A549 (cell line): ENCODE results near the gene SLC26A9. TPM values are rescaled to one million over a fixed set of nuclear protein-coding genes. Genes with fewer than 3 reads are reported as not detected.

Experiments
- ATAC-seq, 2 experiments: fragments of 200-7000 bp in 1 of 2; fragments of >200 bp in 1 of 2; cut with Nextera tagmentation in 1 of 2; cut with Tn5 transposase in 1 of 2; 3 replicates each; pipeline versions ENCODE4 v1.8.0 to v1.9.1; 2018 to 2020; ENCODE audit warnings: mild to moderate bottlenecking in 1 of 2, moderate library complexity in 1 of 2
- CTCF ChIA-PET: fragments of 300-600 bp; sonication (Branson Sonifier 250); formaldehyde crosslinking; extraction: SDS; loops from one replicate; lab custom pipeline; 2021; ENCODE audit warnings: antibody characterized with exemption, inconsistent platforms; lab: Yijun Ruan, JAX
- POLR2A ChIA-PET: fragments of 350-600 bp; formaldehyde crosslinking; extraction: SDS; loops from one replicate; lab custom pipeline; 2021; ENCODE audit warnings: antibody characterized with exemption, inconsistent platforms; lab: Yijun Ruan, JAX
- DNase-seq, 2 experiments: peaks; one replicate each; pipeline versions ENCODE4 v3.0.0 to v3.0.0-alpha.2; 2011 to 2016; ENCODE audit warnings: low read depth in 1 of 2, low spot score in 1 of 2
- FAIRE-seq: peaks from 2 replicates; lab custom pipeline; 2011; peaks lifted over from hg19 to GRCh38; lab: Jason Lieb, UNC
- H3K27ac ChIP-seq, 2 experiments: fragments of >200 bp; sonication (Bioruptor Twin); formaldehyde crosslinking; 3 replicates each; pipeline ENCODE4 v1.5.1; 2016 to 2017
- H3K4me1 ChIP-seq: fragments of >200 bp; sonication (Bioruptor Twin); formaldehyde crosslinking; 3 replicates; pipeline ENCODE4 v1.6.1; 2016
- H3K4me2 ChIP-seq: fragments of >200 bp; sonication (Bioruptor Twin); formaldehyde crosslinking; 3 replicates; pipeline ENCODE4 v1.6.1; 2016
- H3K4me3 ChIP-seq: fragments of >200 bp; sonication (Bioruptor Twin); formaldehyde crosslinking; 3 replicates; pipeline ENCODE4 v1.5.1; 2016
- H3K9me3 ChIP-seq: fragments of >200 bp; sonication (Bioruptor Twin); formaldehyde crosslinking; 3 replicates; pipeline ENCODE4 v1.6.1; 2016
- BHLHE40 ChIP-seq: IDR thresholded peaks from 2 replicates; pipeline ENCODE4 v1.6.1; 2012; ENCODE audit warnings: low read depth, low read length, inconsistent platforms
- CTCF ChIP-seq: fragments of >200 bp; sonication (Bioruptor Twin); formaldehyde crosslinking; IDR thresholded peaks from 3 replicates; pipeline ENCODE4 v1.5.1; 2016
- E2F6 ChIP-seq: IDR thresholded peaks from 2 replicates; pipeline ENCODE4 v1.6.1; 2012; ENCODE audit warnings: low read depth, borderline replicate concordance
- ELK1 ChIP-seq: fragments of 150-350 bp; IDR thresholded peaks from 2 replicates; pipeline ENCODE4 v1.6.1; 2014; ENCODE audit warnings: low read depth, mild to moderate bottlenecking, low read length
- FOSB ChIP-seq: fragments of 250-450 bp; sonication (Bioruptor Pico); IDR thresholded peaks from 2 replicates; pipeline ENCODE4 v1.5.0; 2020; ENCODE audit warnings: mild to moderate bottlenecking, moderate library complexity
- HDAC2 ChIP-seq: fragments of 200-600 bp; sonication (generic); IDR thresholded peaks from 2 replicates; pipeline ENCODE4 v1.6.1; 2016
- HES2 ChIP-seq: fragments of >200 bp; sonication (Bioruptor Twin); formaldehyde crosslinking; IDR thresholded peaks from 2 replicates; pipeline ENCODE4 v1.6.1; 2016
- HEYL ChIP-seq: fragments of 250-450 bp; sonication (Bioruptor Pico); IDR thresholded peaks from 2 replicates; pipeline ENCODE4 v1.8.0; 2021; ENCODE audit warnings: mild to moderate bottlenecking, moderate library complexity
- HOXB5 ChIP-seq: fragments of 250-450 bp; sonication (Bioruptor Pico); IDR thresholded peaks from 2 replicates; pipeline ENCODE4 v1.5.0; 2020; ENCODE audit warnings: mild to moderate bottlenecking, moderate library complexity
- JUN ChIP-seq, 2 experiments: fragments of >200 bp; sonication (Bioruptor Twin); formaldehyde crosslinking; IDR thresholded peaks; 2 replicates in 1 of 2; 3 replicates in 1 of 2; pipeline ENCODE4 v1.6.1; 2016 to 2017
- KDM1A ChIP-seq: fragments of 200-600 bp; sonication (generic); IDR thresholded peaks from 2 replicates; pipeline ENCODE4 v1.6.1; 2016; ENCODE audit warnings: low read depth, mild to moderate bottlenecking
- MAFK ChIP-seq: fragments of 450-650 bp; IDR thresholded peaks from 2 replicates; pipeline ENCODE4 v1.6.1; 2014; ENCODE audit not compliant: partially characterized antibody
- PBX3 ChIP-seq: IDR thresholded peaks from 2 replicates; pipeline ENCODE4 v1.6.1; 2012
- PHF8 ChIP-seq: fragments of 200-600 bp; sonication (generic); IDR thresholded peaks from 2 replicates; pipeline ENCODE4 v1.6.1; 2016; ENCODE audit warnings: low read depth, mild to moderate bottlenecking, antibody characterized with exemption, moderate library complexity, borderline replicate concordance
- RCOR1 ChIP-seq: fragments of 150-350 bp; IDR thresholded peaks from 2 replicates; pipeline ENCODE4 v1.6.1; 2014; ENCODE audit warnings: antibody characterized with exemption, low read length, low read depth
- RNF2 ChIP-seq: fragments of 200-600 bp; sonication (generic); IDR thresholded peaks from 2 replicates; pipeline ENCODE4 v1.6.1; 2016; ENCODE audit warnings: low read depth, mild to moderate bottlenecking, antibody characterized with exemption, moderate library complexity, borderline replicate concordance
- SREBF2 ChIP-seq: fragments of 450-650 bp; IDR thresholded peaks from 2 replicates; pipeline ENCODE4 v1.6.1; 2014; ENCODE audit warnings: mild to moderate bottlenecking, moderate library complexity
- USF2 ChIP-seq: fragments of 450-650 bp; IDR thresholded peaks from 2 replicates; pipeline ENCODE4 v1.6.1; 2014; ENCODE audit warnings: antibody characterized with exemption
- WGBS: methylation state at CpG from one replicate; pipeline ENCODE4 v1.1.6; 2017; ENCODE audit errors: missing lambda C conversion rate; 5-methylcytosine and 5-hydroxymethylcytosine counted together
- polyA plus RNA-seq, 4 experiments: library from polyadenylated mRNA; depleted of rRNA in 3 of 4; stranded (reverse); fragments of >200 nt; fragmentation: RNase III in 1 of 4; extraction: RNeasy Plus Mini Kit Qiagen cat#74134 plus additional on column Dnase treatment in 1 of 4; gene quantifications; 2 replicates in 3 of 4; 3 replicates in 1 of 4; pipeline ENCODE4 v1.2.3, GENCODE V29; 2011 to 2017

SLC26A9 gene
- polyA plus RNA-seq, 2 of the 4 experiments (the other 2 are of a cell fraction): 0.18 to 0.98 TPM

GRCh38 chr1:205949753-205950152 is 6.5 kb upstream of the SLC26A9 start:
- no peak for TF ChIP-seq RNF2
- no peak for TF ChIP-seq KDM1A
- no peak for FAIRE-seq
- ChIA-PET POLR2A (no interaction called here), CTCF (interaction anchor here (1.5 to 14.5 kb wide), 3 partner anchors 28 to 36 kb away, joined by 3 to 139 read pairs (median 28); no protein-coding TSS in a partner anchor)
- no peak for DNase-seq
- ATAC-seq: no peak
- Histone ChIP-seq H3K9me3 (no peaks in the 10 kb centered on the region), H3K4me3 (no peak overlapping the region), H3K4me2 (no peak overlapping the region), H3K27ac (no peak overlapping the region), H3K4me1 (peaks cover 5% of the 10 kb centered on the region; the same call in 2 of the 3 replicates)
- 70% methylated on average over 1 of the region's 1 CpG for WGBS

GRCh38 chr1:205948886-205949285 is 5.6 kb upstream of the SLC26A9 start:
- no peak for TF ChIP-seq RCOR1
- no peak for TF ChIP-seq KDM1A
- TF ChIP-seq HEYL (CRISPR knock-in tag): no peak
- no peak for TF ChIP-seq FOSB (CRISPR knock-in tag)
- TF ChIP-seq PBX3: no peak
- TF ChIP-seq MAFK: no peak
- no peak for TF ChIP-seq E2F6
- TF ChIP-seq USF2: no peak
- no peak for TF ChIP-seq PHF8
- no peak for TF ChIP-seq HES2
- no peak for TF ChIP-seq BHLHE40
- TF ChIP-seq HOXB5 (CRISPR knock-in tag): no peak
- no peak for TF ChIP-seq HDAC2
- ChIA-PET POLR2A (interaction anchor here (0.6 kb wide), 1 partner anchor 125 kb away, joined by 3 read pairs; no protein-coding TSS in a partner anchor), CTCF (interaction anchor here (1.2 to 14.5 kb wide), 5 partner anchors 11 to 157 kb away, joined by 3 to 139 read pairs (median 9); no protein-coding TSS in a partner anchor)
- FAIRE-seq: no peak
- no peak for DNase-seq
- Histone ChIP-seq H3K4me1 (peaks cover 6% of the 10 kb centered on the region; the same call in 2 of the 3 replicates), H3K9me3 (no peaks in the 10 kb centered on the region), H3K27ac (no peak overlapping the region), H3K4me2 (no peak overlapping the region), H3K4me3 (no peak overlapping the region)
- WGBS: 86% methylated on average over 3 of the region's 3 CpGs
- ATAC-seq: no peak

GRCh38 chr1:205948039-205948438 is 4.8 kb upstream of the SLC26A9 start:
- ATAC-seq (no peak), DNase-seq (no peak)
- TF ChIP-seq SREBF2 (no peak), JUN (IDR thresholded peaks at IDR 0.05) (no peak), USF2 (no peak), CTCF (no peak), ELK1 (no peak)
- TF ChIP-seq, all 56 proteins: peak for 0
- peak overlapping the region in 1 of 2 experiments; percentile 7; a peak in 1 of 6 replicates for H3K27ac ChIP-seq
- H3K4me3 ChIP-seq: no peak overlapping the region
- FAIRE-seq: no peak
- CTCF ChIA-PET: interaction anchor here (0.8 to 14.5 kb wide), 9 partner anchors 12 to 289 kb away, joined by 3 to 139 read pairs (median 4); no protein-coding TSS in a partner anchor
- peaks cover 6% of the 10 kb centered on the region; the same call in 2 of the 3 replicates for H3K4me1 ChIP-seq
- WGBS: 77% methylated on average over 3 of the region's 4 CpGs
- POLR2A ChIA-PET: interaction anchor here (0.6 kb wide), 1 partner anchor 124 kb away, joined by 3 read pairs; no protein-coding TSS in a partner anchor
- H3K9me3 ChIP-seq: no peaks in the 10 kb centered on the region
- no peak overlapping the region for H3K4me2 ChIP-seq
